Measurements from ENCODE around the gene EPHA7.

The EPHA7 gene

DNA sequence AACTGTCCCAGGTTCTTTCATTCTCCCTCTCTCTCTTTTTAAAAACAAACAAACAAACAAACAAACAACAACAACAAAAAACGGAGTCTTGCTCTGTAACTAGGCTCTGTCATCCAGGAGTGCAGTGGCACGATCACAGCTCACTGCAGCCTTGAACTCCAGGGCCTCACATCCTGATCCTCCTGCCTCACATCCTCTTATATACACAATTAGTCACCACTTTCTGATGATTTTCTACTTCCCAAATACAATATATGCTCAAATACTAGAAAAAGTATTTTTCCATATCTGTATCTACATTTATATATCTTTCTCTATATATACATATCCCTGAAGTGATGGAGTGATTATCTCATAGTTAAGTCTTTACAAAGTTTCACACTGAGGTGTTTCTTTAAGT, 170.7 kb downstream of the EPHA7 start:
- no peak for DNase-seq (ENCODE audit: low read depth)

GRCh38 chr6:93243231-93243778, 176.1 kb downstream of the EPHA7 start:
- no peak for DNase-seq (ENCODE audit: low read depth)

- DNase-seq (ENCODE audit: low read depth), result no peak
Observed at GRCh38 chr6:93242049-93242448, 177.3 kb downstream of the EPHA7 start.

- no peak for DNase-seq (ENCODE audit: low read depth)
Observed at GRCh38 chr6:93238632-93239031, 180.7 kb downstream of the EPHA7 start.

DNA sequence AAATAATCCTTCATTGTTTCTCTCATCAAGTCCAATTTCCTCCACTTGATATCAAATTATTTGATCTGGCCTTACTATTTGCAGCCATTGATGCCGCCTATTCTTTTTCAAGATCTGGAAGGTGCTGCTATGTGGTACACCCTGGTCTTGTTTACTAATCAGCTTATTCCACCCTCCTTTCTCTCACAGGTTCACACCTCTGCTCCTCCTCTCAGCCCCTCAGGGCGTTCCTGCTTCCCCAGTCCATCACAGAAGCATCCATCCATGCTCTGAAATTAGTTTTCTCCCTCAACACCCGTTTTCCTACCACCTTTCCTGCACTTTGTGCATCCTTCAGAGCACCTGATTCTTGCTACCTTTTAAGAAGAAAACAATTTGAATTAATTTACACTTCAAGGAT, 183.6 kb downstream of the EPHA7 start:
- DNase-seq (ENCODE audit: low read depth), result no peak

GRCh38 chr6:93226822-93227221, 192.5 kb downstream of the EPHA7 start:
- no peak for DNase-seq (ENCODE audit: low read depth)

GRCh38 chr6:93222071-93222851, 197.1 kb downstream of the EPHA7 start:
- DNase-seq (ENCODE audit: low read depth), result no peak

- DNase-seq (ENCODE audit: low read depth), result no peak
Observed at GRCh38 chr6:93219447-93219846, 199.9 kb downstream of the EPHA7 start.

DNA sequence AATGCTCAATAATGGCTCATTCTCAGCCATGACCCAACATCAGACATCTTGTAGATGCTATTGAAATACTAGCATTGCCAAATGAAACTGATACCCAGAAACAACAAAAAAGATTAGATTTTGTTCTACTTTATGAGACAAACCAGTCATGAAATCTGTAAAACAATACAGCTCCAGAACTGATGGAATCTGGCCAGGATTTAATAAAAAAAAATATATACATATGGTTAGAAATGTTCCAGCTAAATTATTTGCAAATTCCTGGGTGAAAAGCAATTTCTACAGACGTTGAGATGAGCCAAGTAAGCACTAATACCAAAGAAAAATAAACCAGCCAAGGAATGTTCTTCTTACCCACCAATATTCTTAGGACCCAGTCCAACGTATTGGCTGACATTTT, 201.3 kb downstream of the EPHA7 start:
- DNase-seq (ENCODE audit: low read depth), result no peak

DNA sequence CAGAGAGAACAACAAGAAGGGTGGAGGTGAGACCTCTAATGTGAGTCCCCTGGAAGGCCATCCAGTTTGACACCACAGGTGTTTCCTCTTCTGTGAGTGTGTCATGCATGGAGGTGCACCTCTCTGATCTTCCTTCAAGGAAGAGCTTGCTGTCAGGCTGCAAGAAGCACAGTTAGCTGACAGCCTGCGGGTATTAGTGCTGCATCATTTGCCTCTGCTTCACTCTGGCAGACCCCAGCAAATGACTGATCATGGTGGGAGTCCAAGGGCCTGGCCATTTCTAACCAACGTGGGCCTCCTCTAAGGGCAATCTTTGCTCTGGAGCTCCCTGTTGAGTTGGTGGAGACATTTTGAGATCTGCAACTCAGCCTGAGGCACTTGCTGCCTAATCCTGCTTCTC, 206.3 kb downstream of the EPHA7 start:
- DNase-seq (ENCODE audit: low read depth), result no peak

DNA sequence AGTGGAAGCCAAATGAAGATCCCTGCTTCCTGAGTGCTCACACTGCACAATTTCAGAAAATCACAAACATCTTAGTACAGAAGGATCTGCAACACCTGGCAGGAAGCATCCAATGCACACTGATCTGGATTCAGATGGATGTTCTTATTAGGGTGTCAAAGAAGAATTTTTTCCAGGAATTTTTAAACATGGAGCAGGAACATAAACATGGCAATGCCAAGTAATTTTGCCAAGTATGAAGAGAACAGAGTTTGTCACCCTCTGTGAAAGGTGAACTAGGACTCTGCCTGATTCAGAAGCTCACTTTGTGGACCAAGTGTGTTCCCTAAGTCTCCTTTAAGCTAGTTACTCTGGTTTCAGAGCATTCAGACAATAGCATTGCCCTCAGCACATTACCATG, 208.5 kb downstream of the EPHA7 start:
- DNase-seq (ENCODE audit: low read depth), result no peak

- DNase-seq (ENCODE audit: low read depth), result no peak
Observed at GRCh38 chr6:93209358-93209757, 210.0 kb downstream of the EPHA7 start.

GRCh38 chr6:93196406-93196970, 222.9 kb downstream of the EPHA7 start:
- no peak for DNase-seq (ENCODE audit: low read depth)

DNA sequence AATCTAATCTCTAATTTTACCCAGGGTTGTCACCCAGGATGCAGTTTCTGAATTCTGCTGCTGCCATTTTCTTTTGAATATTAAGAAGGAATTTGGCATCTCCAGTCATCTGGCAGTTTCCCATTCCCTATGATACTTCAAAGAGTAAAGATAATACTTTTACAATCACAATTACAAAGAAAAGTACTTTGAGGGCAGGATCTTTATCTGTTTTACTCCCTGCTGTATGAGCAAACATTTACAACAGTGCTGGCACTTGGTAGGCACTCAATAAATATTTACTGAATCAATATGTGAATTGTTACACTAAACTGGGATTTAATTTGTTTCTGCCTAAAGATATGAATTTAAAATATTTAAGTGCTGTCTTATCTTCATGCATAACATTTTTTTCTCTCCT, 224.9 kb downstream of the EPHA7 start:
- no peak for DNase-seq (ENCODE audit: low read depth)

DNA sequence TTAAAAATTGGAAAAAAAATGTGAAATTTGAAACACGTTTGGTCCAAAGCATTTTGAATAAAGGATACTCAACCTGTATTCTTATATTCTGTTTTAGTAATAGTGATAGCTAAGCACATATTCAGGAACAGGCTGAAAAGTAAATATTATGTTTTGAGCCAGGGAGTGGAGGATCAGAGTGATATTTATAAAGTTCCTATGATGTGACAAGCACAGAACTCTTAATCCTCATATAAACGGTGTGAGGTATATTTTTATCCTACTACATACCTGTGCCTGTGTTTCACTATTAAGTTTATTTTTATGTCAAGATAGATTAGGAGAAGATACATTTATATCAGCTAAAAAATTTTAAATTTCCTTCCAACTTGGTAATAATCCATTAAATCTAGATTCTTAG, 225.5 kb downstream of the EPHA7 start:
- DNase-seq (ENCODE audit: low read depth), result no peak
